ENCODE data around the gene NET1.

The NET1 gene

DNA sequence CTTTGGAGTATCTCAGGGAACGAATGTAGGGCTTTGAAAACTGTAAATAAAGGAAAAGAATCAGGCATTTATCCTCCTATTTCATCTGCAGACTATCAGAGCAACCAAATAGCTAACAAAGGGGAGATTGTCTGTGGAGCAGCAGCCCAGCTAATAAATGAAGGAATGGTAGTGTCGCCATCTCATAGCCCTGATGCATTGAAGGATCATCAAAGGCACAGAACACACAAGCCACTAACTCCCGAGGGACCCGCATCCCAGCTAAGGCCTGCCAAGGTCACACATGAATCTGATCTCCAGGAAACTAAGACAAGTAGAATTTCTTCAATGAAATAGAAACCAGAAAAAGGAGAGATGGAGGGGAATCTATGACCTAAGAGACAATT lies 48.8 kb downstream of the NET1 start:
- no peak for DNase-seq (ENCODE audit: low read depth)
- H3K4me3 ChIP-seq (ENCODE audit: control insufficient read depth, low read depth, low read length): no peak overlapping the region
- TF ChIP-seq, protein P1, sequence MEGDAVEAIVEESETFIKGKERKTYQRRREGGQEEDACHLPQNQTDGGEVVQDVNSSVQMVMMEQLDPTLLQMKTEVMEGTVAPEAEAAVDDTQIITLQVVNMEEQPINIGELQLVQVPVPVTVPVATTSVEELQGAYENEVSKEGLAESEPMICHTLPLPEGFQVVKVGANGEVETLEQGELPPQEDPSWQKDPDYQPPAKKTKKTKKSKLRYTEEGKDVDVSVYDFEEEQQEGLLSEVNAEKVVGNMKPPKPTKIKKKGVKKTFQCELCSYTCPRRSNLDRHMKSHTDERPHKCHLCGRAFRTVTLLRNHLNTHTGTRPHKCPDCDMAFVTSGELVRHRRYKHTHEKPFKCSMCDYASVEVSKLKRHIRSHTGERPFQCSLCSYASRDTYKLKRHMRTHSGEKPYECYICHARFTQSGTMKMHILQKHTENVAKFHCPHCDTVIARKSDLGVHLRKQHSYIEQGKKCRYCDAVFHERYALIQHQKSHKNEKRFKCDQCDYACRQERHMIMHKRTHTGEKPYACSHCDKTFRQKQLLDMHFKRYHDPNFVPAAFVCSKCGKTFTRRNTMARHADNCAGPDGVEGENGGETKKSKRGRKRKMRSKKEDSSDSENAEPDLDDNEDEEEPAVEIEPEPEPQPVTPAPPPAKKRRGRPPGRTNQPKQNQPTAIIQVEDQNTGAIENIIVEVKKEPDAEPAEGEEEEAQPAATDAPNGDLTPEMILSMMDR (IDR thresholded peaks at IDR 0.05; ENCODE audit: control insufficient read depth, insufficient read depth, low read depth, low read length, missing control alignments): no peak

DNA sequence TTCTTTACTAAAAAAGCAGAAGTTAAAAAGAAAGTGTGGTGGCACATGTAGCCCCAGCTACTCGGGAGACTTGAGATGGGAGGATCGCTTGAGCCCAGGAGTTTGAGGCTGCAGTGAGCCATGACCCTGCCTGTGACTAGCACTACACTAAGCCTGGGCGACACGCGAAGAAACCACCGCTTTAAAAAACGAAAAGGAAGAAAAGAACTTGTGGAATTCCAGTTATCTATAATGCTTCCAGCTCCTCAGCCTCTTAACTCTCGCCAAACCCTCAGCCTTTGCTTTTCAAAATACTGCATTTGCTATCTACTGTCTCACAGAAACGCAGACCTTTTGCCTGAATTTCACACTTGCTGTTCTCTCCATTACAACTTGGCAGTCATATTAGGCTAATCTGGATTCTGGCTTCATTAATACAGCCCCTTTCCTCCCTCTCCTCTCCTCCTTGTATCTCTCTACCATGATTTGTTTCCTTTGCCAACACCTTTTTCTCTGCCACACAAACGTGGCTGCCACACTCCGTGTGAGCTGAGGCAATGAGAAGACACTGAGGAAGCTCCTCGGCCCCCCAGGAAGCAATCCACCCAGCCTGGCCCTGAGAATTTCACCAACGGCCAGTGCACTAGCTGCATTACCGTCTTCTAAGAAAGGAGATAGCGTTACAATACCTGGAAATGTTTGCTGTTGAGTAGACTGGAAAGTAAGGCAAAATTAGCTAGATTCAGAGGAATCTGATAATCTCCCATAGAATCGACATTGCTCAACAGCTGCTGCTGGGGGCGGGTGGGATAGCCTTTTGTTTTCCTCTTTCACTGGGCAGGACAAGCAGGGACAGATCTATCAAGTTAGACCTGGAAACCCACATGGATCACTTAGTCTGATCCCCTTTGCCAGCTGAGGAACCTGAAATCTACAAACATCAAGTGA lies 49.8 kb downstream of the NET1 start:
- TF ChIP-seq, protein P1 (IDR thresholded peaks at IDR 0.05; ENCODE audit: control insufficient read depth, insufficient read depth, low read depth, low read length, missing control alignments): no peak
- no peak for DNase-seq (ENCODE audit: low read depth)
- no peak overlapping the region for H3K4me3 ChIP-seq (ENCODE audit: control insufficient read depth, low read depth, low read length)

DNA sequence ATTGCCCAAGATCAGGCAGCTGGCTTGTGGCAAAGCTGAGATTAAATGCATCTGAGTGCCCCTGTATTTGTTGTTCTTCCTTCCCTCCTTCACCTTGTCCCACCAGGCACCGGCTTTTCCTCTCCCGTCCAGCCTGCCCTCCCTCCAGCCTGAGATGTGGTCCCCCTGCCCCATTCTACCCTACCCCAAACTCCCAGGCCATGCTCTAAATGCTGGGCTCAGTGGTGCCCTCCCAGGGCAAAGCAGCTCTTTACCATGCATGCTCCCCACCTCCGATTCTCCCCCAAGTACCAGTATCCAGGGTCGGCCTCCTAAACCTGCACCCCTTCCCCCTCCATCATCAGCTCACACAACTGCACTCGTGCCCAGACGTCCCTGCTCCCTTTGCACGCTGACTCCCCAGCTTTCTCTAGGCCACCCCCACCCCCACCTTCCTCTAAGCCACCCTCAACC lies 50.5 kb downstream of the NET1 start:
- TF ChIP-seq, protein P1 (IDR thresholded peaks at IDR 0.05; ENCODE audit: control insufficient read depth, insufficient read depth, low read depth, low read length, missing control alignments): no peak
- DNase-seq (ENCODE audit: low read depth): no peak
- no peak overlapping the region for H3K4me3 ChIP-seq (ENCODE audit: control insufficient read depth, low read depth, low read length)

DNA sequence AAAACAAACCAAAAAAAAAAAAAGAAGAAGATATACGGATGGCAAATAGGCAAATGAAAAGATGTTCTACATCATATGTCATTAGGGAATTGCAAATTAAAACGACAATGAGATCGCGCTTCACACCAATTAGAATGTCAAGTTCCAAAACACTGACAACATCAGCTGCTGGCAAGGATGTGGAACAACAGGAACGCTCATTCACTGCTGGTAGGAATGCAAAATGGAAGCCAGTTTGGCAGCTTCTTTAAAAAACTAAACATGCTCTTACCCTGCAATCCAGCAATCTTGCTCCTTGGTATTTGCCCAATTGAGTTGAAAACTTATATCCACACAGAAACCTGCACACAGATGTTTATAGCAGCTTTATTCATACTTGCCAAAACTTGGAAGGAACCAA lies 52.2 kb downstream of the NET1 start:
- TF ChIP-seq, protein P1 (IDR thresholded peaks at IDR 0.05; ENCODE audit: control insufficient read depth, insufficient read depth, low read depth, low read length, missing control alignments): no peak
- H3K4me3 ChIP-seq (ENCODE audit: control insufficient read depth, low read depth, low read length): no peak overlapping the region
- no peak for DNase-seq (ENCODE audit: low read depth)

DNA sequence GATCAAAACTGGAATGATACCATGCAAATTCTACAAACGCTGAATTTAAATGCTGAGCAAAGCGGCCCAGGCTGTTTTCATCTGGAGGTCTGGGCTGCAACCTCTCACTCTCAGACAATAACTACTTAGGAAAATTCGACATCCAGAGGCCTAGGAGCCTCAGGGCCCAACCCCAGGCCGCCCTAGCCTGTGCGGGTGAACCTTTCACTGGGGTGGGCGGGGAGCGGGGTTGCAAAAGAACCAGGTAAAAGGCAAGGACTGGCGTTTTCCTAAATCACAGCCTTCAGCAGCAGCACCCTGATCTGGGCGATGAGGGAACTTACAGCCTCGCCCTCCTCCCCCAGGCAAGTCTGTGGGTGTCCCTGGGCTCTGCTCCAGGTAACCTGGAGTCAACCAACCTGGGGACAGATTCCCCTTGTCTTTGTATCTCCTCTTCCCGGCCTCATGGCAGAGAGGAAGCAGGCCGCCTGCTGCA lies 53.7 kb downstream of the NET1 start:
- H3K4me3 ChIP-seq (ENCODE audit: control insufficient read depth, low read depth, low read length): no peak overlapping the region
- DNase-seq (ENCODE audit: low read depth): no peak
- TF ChIP-seq, protein P1 (IDR thresholded peaks at IDR 0.05; ENCODE audit: control insufficient read depth, insufficient read depth, low read depth, low read length, missing control alignments): no peak

DNA sequence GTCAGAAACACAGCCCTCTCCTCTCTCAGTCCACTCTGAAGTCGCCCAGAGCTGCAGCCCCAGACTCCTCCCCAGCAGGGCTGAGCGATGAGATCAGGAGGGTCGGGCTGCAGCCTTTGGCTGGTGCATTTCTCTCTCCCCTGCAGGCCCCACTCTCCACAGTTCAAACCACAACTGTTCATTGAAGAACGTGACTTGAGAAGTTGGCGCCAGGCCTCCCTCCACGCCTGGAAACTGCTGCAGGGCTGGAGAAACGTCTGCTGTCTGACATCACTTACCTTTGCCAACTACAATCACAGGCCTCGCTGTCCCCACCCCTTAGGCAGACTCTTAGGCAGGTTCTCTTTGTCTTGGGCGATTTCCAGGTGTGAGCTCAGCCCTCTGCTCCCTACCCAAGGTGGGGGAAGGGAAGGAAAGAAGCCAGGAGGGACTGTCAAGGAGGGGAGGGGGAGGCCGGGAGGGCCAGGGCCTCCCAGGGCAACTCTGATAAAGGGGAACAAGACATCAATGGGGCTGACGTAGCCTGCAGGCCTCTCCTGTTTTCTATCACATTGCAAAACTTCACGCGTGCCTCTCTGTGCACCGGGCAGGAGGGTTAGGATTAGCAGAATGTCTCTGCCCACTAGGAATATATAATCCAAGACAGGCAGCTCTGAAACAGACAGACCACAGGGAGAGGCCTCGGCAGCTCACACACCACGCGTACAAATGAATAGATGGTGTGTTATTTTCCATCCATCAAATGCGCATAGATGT lies 54.3 kb downstream of the NET1 start:
- no peak for DNase-seq (ENCODE audit: low read depth)
- no peak overlapping the region for H3K4me3 ChIP-seq (ENCODE audit: control insufficient read depth, low read depth, low read length)
- TF ChIP-seq, protein P1 (IDR thresholded peaks at IDR 0.05; ENCODE audit: control insufficient read depth, insufficient read depth, low read depth, low read length, missing control alignments): no peak
